Peyer's patch (tissue), 4 donors: Measurements from ENCODE around the gene PDE5A. TPM values are rescaled to one million over a fixed set of nuclear protein-coding genes. Genes with fewer than 3 reads are reported as not detected.

Experiments used
- DNase-seq, 3 donors: peaks; one replicate each; pipeline ENCODE4 v3.0.0-alpha.2; 2017 to 2019
- H3K27ac ChIP-seq, 4 donors: fragments of 200-600 bp; sonication (generic); one replicate each; pipeline ENCODE4 v1.5.1; 2016 to 2019
- H3K27me3 ChIP-seq, 2 donors: fragments of 200-600 bp; sonication (generic); one replicate each; pipeline ENCODE4 v1.5.1; 2019
- H3K36me3 ChIP-seq, 3 donors: fragments of 200-600 bp; sonication (generic); one replicate each; pipeline ENCODE4 v1.5.1; 2016 to 2019
- H3K4me1 ChIP-seq, 4 donors: fragments of 200-600 bp; sonication (generic); one replicate each; pipeline ENCODE4 v1.5.1; 2016 to 2019
- H3K4me3 ChIP-seq, 4 donors: fragments of 200-600 bp; sonication (generic); 1 replicate in 3 of 4; 2 replicates in 1 of 4; pipeline ENCODE4 v1.5.1; 2016 to 2019; ENCODE audit warnings: mild to moderate bottlenecking in 1 of 4
- H3K9me3 ChIP-seq, 4 donors: fragments of 200-600 bp; sonication (generic); one replicate each; pipeline ENCODE4 v1.5.1; 2016 to 2019; ENCODE audit warnings: mild to moderate bottlenecking in 1 of 4
- CTCF ChIP-seq, 6 experiments: fragments of 450-650 bp in 4 of 6; fragments of 200-600 bp in 2 of 6; sonication (generic) in 1 of 6; IDR thresholded peaks; one replicate each; pipeline ENCODE4 v1.5.1; 2017 to 2019; ENCODE audit warnings: antibody characterized with exemption in 6 of 6, mild to moderate bottlenecking in 3 of 6, moderate library complexity in 1 of 6
- POLR2A ChIP-seq, 2 donors: fragments of 450-650 bp; IDR thresholded peaks; one replicate each; pipeline ENCODE4 v1.5.1; 2017; ENCODE audit warnings: antibody characterized with exemption in 2 of 2, mild to moderate bottlenecking in 2 of 2, moderate library complexity in 2 of 2
- total RNA-seq, 4 donors: library from RNA; depleted of rRNA; stranded (reverse); fragments of >200 nt; gene quantifications; one replicate each; pipeline ENCODE4 v1.1.0, GENCODE V29; 2016

The PDE5A gene
- total RNA-seq, 4 donors from 2014 or later, result 37.7 to 58.6 (median 47.2) TPM

GRCh38 chr4:119581190-119581873, 47.3 kb downstream of the PDE5A start:
- TF ChIP-seq POLR2A (IDR thresholded peaks at IDR 0.05) (no peak), CTCF (IDR thresholded peaks at IDR 0.05) (no peak)
- Histone ChIP-seq H3K27me3 (no peaks in the 10 kb centered on the region), H3K9me3 (no peaks in the 10 kb centered on the region), H3K36me3 (peaks cover 0 to 7% (median 0%) of the 10 kb centered on the region in 3 donors), H3K27ac (no peak overlapping the region), H3K4me1 (no peaks in the 10 kb centered on the region), H3K4me3 (no peak overlapping the region)
- DNase-seq, result no peak

DNA sequence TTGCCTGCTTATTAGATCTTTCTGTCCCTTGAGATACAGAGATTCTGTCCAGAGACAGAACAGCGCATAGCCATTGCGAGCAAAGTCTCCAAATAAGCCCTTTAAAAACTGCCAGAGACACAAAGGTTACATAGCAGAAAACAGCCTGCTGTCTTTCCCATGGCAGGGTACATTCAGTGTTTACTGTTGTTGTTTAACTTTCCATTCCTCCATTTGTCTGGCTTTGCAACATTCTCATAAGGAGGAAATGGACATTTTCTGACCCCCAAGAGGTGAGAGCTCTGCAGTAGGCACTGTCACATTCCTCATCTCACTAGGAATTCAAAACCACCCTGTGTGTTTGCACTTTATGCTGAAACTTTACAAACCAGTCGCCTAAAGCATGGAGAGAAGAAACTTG, 48.3 kb downstream of the PDE5A start:
- H3K4me1 ChIP-seq, result no peaks in the 10 kb centered on the region
- DNase-seq, result no peak
- no peaks in the 10 kb centered on the region for H3K27me3 ChIP-seq
- no peaks in the 10 kb centered on the region for H3K9me3 ChIP-seq
- H3K27ac ChIP-seq, result no peak overlapping the region
- H3K36me3 ChIP-seq, result peaks cover 0 to 7% (median 0%) of the 10 kb centered on the region in 3 donors
- TF ChIP-seq POLR2A (IDR thresholded peaks at IDR 0.05) (no peak), CTCF (IDR thresholded peaks at IDR 0.05) (no peak)
- no peak overlapping the region for H3K4me3 ChIP-seq

- Histone ChIP-seq H3K4me3 (no peak overlapping the region), H3K4me1 (no peaks in the 10 kb centered on the region), H3K27me3 (no peaks in the 10 kb centered on the region), H3K27ac (no peak overlapping the region), H3K9me3 (no peaks in the 10 kb centered on the region), H3K36me3 (peaks cover 0 to 7% (median 0%) of the 10 kb centered on the region in 3 donors)
- DNase-seq, result no peak
- no peak for TF ChIP-seq POLR2A (IDR thresholded peaks at IDR 0.05)
- no peak for TF ChIP-seq CTCF (IDR thresholded peaks at IDR 0.05)
Measured at GRCh38 chr4:119579823-119580222, 48.8 kb downstream of the PDE5A start.

- Histone ChIP-seq H3K36me3 (peaks cover 0 to 2% (median 0%) of the 10 kb centered on the region in 3 donors), H3K27ac (peak overlapping the region in 1 of 4 donors; percentile 7), H3K4me3 (no peak overlapping the region), H3K4me1 (no peaks in the 10 kb centered on the region), H3K27me3 (no peaks in the 10 kb centered on the region), H3K9me3 (no peaks in the 10 kb centered on the region)
- no peak for DNase-seq
- no peak for TF ChIP-seq POLR2A (IDR thresholded peaks at IDR 0.05)
- no peak for TF ChIP-seq CTCF (IDR thresholded peaks at IDR 0.05)
Measured at GRCh38 chr4:119570401-119570800, 58.2 kb downstream of the PDE5A start.

DNA sequence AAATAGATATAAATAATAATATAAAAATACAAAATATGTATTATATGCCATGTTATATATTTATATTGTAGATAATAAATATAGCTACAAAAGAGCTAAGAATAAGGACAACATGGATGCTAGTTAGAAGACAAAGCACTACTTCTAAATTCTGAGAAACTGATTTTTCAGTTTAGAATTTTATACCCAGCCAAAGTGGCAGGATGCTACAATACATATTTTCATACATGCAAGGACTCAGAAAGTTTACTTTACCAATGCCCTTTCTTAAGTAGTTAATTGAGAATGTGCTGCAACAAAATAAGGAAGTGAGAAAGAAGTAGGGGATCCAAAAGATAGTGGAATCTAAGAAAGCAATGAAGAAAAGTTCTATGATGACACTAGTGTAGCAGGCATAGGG, 64.5 kb downstream of the PDE5A start:
- Histone ChIP-seq H3K4me1 (no peaks in the 10 kb centered on the region), H3K4me3 (no peak overlapping the region), H3K9me3 (peaks cover 0 to 8% (median 0%) of the 10 kb centered on the region in 4 donors), H3K27me3 (no peaks in the 10 kb centered on the region), H3K27ac (no peak overlapping the region), H3K36me3 (peaks cover 0 to 34% (median 0%) of the 10 kb centered on the region in 3 donors)
- no peak for TF ChIP-seq CTCF (IDR thresholded peaks at IDR 0.05)
- no peak for TF ChIP-seq POLR2A (IDR thresholded peaks at IDR 0.05)
- DNase-seq, result no peak
